Measurements from ENCODE around the gene TNNT2.

The TNNT2 gene

GRCh38 chr1:201377611-201378092, at the start of gene TNNT2:
Gene TNNT2, minus strand, starts transcription at chr1:201377680. Its CDS starts 4,426 bp downstream, at chr1:201373254.
- peak; percentile 61 for DNase-seq

- no peak for DNase-seq
Measured at GRCh38 chr1:201426479-201427310, 49.2 kb upstream of the TNNT2 start.

GRCh38 chr1:201424146-201424545, 46.7 kb upstream of the TNNT2 start:
- DNase-seq = no peak

- DNase-seq = no peak
Measured at GRCh38 chr1:201423655-201424054, 46.2 kb upstream of the TNNT2 start.

- no peak for DNase-seq
Measured at GRCh38 chr1:201422436-201423030, 45.1 kb upstream of the TNNT2 start.

- no peak for DNase-seq
Measured at GRCh38 chr1:201422026-201422425, 44.5 kb upstream of the TNNT2 start.

GRCh38 chr1:201421041-201421440, 43.6 kb upstream of the TNNT2 start:
- no peak for DNase-seq

GRCh38 chr1:201420608-201421002, 43.1 kb upstream of the TNNT2 start:
- no peak for DNase-seq

GRCh38 chr1:201419746-201420607, 42.5 kb upstream of the TNNT2 start:
- no peak for DNase-seq

GRCh38 chr1:201419256-201419655, 41.8 kb upstream of the TNNT2 start:
- no peak for DNase-seq

- DNase-seq = no peak
Measured at GRCh38 chr1:201418461-201418860, 41.0 kb upstream of the TNNT2 start.

- DNase-seq = no peak
Measured at GRCh38 chr1:201414051-201414738, 36.7 kb upstream of the TNNT2 start.

GRCh38 chr1:201411292-201411691, 33.8 kb upstream of the TNNT2 start:
- no peak for DNase-seq

- no peak for DNase-seq
Measured at GRCh38 chr1:201409440-201409839, 32.0 kb upstream of the TNNT2 start.

GRCh38 chr1:201408834-201409200, 31.3 kb upstream of the TNNT2 start:
- DNase-seq = no peak

- DNase-seq = peak; percentile 88
Measured at GRCh38 chr1:201408176-201408833, 30.8 kb upstream of the TNNT2 start.

- DNase-seq = no peak
Measured at GRCh38 chr1:201406831-201407406, 29.4 kb upstream of the TNNT2 start.

GRCh38 chr1:201405484-201405831, 28.0 kb upstream of the TNNT2 start:
- DNase-seq = no peak

- no peak for DNase-seq
Measured at GRCh38 chr1:201404722-201405483, 27.4 kb upstream of the TNNT2 start.

- no peak for DNase-seq
Measured at GRCh38 chr1:201404055-201404454, 26.6 kb upstream of the TNNT2 start.

GRCh38 chr1:201403359-201403758, 25.9 kb upstream of the TNNT2 start:
- DNase-seq = no peak
